Measurements from ENCODE around the gene CHERP. TPM values are rescaled to one million over a fixed set of nuclear protein-coding genes. Genes with fewer than 3 reads are reported as not detected.

CHERP gene
- total and polyA plus RNA-seq, 2 of the 8 experiments (the other 6 are each of a cell fraction or from before 2014, with no cell fraction given): 13.9 to 73.7 TPM

GRCh38 chr19:16535381-16535780, 6.9 kb downstream of the CHERP start:
- H3K4ac ChIP-seq (replicated peaks; ENCODE audit: insufficient read length, low read depth, low read length): no peak overlapping the region
- H3K36me3 ChIP-seq (ENCODE audit: control insufficient read depth in 2 of 4, insufficient read depth in 4 of 4, low read length in 3 of 4): peaks cover 27 to 70% (median 54%) of the 10 kb centered on the region in 4 experiments
- no peaks in the 10 kb centered on the region for H3K4me1 ChIP-seq (replicated peaks in 1 of 4; ENCODE audit: control insufficient read depth in 3 of 4, insufficient read depth in 4 of 4, low read length in 3 of 4)
- ChIA-PET CTCF (ENCODE audit: partially characterized antibody) (interaction anchor here (1.0 to 2.5 kb wide), 5 partner anchors 13 to 93 kb away, joined by 3 to 10 read pairs (median 4); no protein-coding TSS in a partner anchor), POLR2A (ENCODE audit: partially characterized antibody) (interaction anchor here (0.6 to 6.2 kb wide), 4 partner anchors 8 to 31 kb away, joined by 3 to 34 read pairs (median 6); no protein-coding TSS in a partner anchor)
- no peak overlapping the region for H2BK20ac ChIP-seq (ENCODE audit: low read length)
- no peaks in the 10 kb centered on the region for H3K23me2 ChIP-seq (ENCODE audit: low read depth, low read length)
- no peak overlapping the region for H2BK12ac ChIP-seq (ENCODE audit: low read depth, low read length)
- H3K79me2 ChIP-seq (ENCODE audit: control insufficient read depth in 1 of 2, insufficient read depth in 2 of 2, low read length in 2 of 2): peaks cover 20 to 42% of the 10 kb centered on the region in 2 experiments
- no peak overlapping the region for H3K4me3 ChIP-seq (ENCODE audit: extremely low read depth in 1 of 4, insufficient read depth in 2 of 4, low read depth in 3 of 4, low read length in 4 of 4)
- H3K14ac ChIP-seq (ENCODE audit: insufficient read length): no peak overlapping the region
- no peak overlapping the region for H3K56ac ChIP-seq (replicated peaks; ENCODE audit: insufficient read length, low read depth, low read length)
- H4K5ac ChIP-seq (ENCODE audit: insufficient read length, low read depth, low read length): no peak overlapping the region
- H3K18ac ChIP-seq (ENCODE audit: extremely low read depth, low read length): no peak overlapping the region
- peaks cover 12% of the 10 kb centered on the region for H3K79me1 ChIP-seq (ENCODE audit: low read depth, low read length)
- no peak overlapping the region for H3K27ac ChIP-seq (ENCODE audit: low read depth, low read length)
- H2AFZ ChIP-seq (ENCODE audit: low read length): no peak overlapping the region
- H3K9me3 ChIP-seq (ENCODE audit: insufficient read depth in 2 of 2, low read depth in 1 of 2, low read length in 1 of 2): no peaks in the 10 kb centered on the region
- no peak overlapping the region for H2BK5ac ChIP-seq (ENCODE audit: low read depth, low read length)
- DNase-seq (ENCODE audit: low read depth in 1 of 2, low spot score in 2 of 2) (no peak), FAIRE-seq (no peak)
- 94% methylated on average over 10 of the region's 18 CpGs; no CpG with 5 or more reads in 1 of the 2 experiments for whole genome bisulfite sequencing, 2 experiments (ENCODE audit: extremely low coverage in 1 of 2, insufficient coverage in 1 of 2, insufficient read length in 1 of 2, insufficient replicate concordance in 2 of 2, low coverage in 1 of 2, low lambda C conversion rate in 2 of 2, missing lambda C conversion rate in 1 of 2)
- peaks cover 25 to 45% of the 10 kb centered on the region in 2 experiments for H4K20me1 ChIP-seq (replicated peaks in 1 of 2; ENCODE audit: control insufficient read depth in 1 of 2, insufficient read depth in 2 of 2, low read length in 2 of 2)
- no peak overlapping the region for H3K4me2 ChIP-seq (ENCODE audit: insufficient read depth in 1 of 2, low read depth in 2 of 2, low read length in 2 of 2)
- no peak overlapping the region for H3K23ac ChIP-seq (ENCODE audit: insufficient read length)
- no peak overlapping the region for H4K91ac ChIP-seq (replicated peaks; ENCODE audit: insufficient read length, low read length)
- H3K27me3 ChIP-seq (replicated peaks in 1 of 4; ENCODE audit: control insufficient read depth in 3 of 4, extremely low read depth in 1 of 4, insufficient read depth in 3 of 4, low read length in 3 of 4): no peaks in the 10 kb centered on the region
- H2AK5ac ChIP-seq (ENCODE audit: low read depth, low read length): no peak overlapping the region
- TF ChIP-seq NANOG (IDR thresholded peaks at IDR 0.05; ENCODE audit: insufficient read depth, low read depth, low read length, poor library complexity, severe bottlenecking) (no peak), ZNF274 (IDR thresholded peaks at IDR 0.05; ENCODE audit: borderline replicate concordance, extremely low read depth, low read length) (no peak), NRF1 (IDR thresholded peaks at IDR 0.05; ENCODE audit: low read depth, low read length) (no peak), HDAC6 (IDR thresholded peaks at IDR 0.05; ENCODE audit: low read depth, low read length) (no peak), POU5F1 (IDR thresholded peaks at IDR 0.05; ENCODE audit: low read depth, low read length) (no peak), POLR2AphosphoS5 (IDR thresholded peaks at IDR 0.05; ENCODE audit: low read depth, low read length) (no peak; the same call in 1 of the 2 replicates), PHF8 (conservative IDR thresholded peaks at IDR 0.05; ENCODE audit: low read depth, low read length) (no peak)
- H3K9ac ChIP-seq (replicated peaks in 1 of 4; ENCODE audit: extremely low read depth in 1 of 4, low read depth in 3 of 4, low read length in 3 of 4): no peak overlapping the region
- H2BK120ac ChIP-seq (replicated peaks; ENCODE audit: low read depth, low read length): no peak overlapping the region
- no peak overlapping the region for H2BK15ac ChIP-seq (ENCODE audit: low read length)
- H4K8ac ChIP-seq (ENCODE audit: extremely low read depth, insufficient read depth, low read length): no peak overlapping the region

Data from H1 (cell line).